ENCODE data around the gene GSX2. TPM values are rescaled to one million over a fixed set of nuclear protein-coding genes. Genes with fewer than 3 reads are reported as not detected.

The GSX2 gene
- total RNA-seq: not detected in 2 replicates

GRCh38 chr4:54099748-54100574 lies at the start of gene GSX2:
GSX2 (plus strand) TSS chr4:54100163; CDS start chr4:54100345, 182 bp downstream.

GRCh38 chr4:54064317-54065111 lies 35.4 kb upstream of the GSX2 start, which contains the start of gene CHIC2:
CHIC2 (minus strand) TSS chr4:54064605; CDS start chr4:54064300, 305 bp downstream.

Small RNA genes within 50 kb of the gene (small RNA-seq; reads per million reads assigned to genes)
- not detected for gene AC110792.1

Other genes with a start within 250 kb of the GSX2 start
- gene CHIC2, start 35.6 kb upstream of the GSX2 start, total RNA-seq: 77.0 and 89.2 TPM in 2 replicates
- 0.33 and 1.2 TPM in 2 replicates for gene PDGFRA, start 129.1 kb downstream of the GSX2 start, total RNA-seq